GM19240 (cell line): ENCODE data around the gene HCN3.
"Not testable (repeated sequence)": the region's sequence is repeated elsewhere in the genome, so short reads cannot be mapped to it uniquely, and the experiment has no call there.

Experiments used
- DNase-seq: peaks from one replicate; pipeline ENCODE4 v3.0.0; 2011; ENCODE audit warnings: low spot score; ENCODE audit not compliant: insufficient read length

HCN3 gene

GRCh38 chr1:155277070-155277901 is at the start of gene HCN3:
Gene HCN3, plus strand, starts transcription at chr1:155277463. Its CDS starts 128 bp downstream, at chr1:155277591.
- peak; percentile 98 for DNase-seq

DNA sequence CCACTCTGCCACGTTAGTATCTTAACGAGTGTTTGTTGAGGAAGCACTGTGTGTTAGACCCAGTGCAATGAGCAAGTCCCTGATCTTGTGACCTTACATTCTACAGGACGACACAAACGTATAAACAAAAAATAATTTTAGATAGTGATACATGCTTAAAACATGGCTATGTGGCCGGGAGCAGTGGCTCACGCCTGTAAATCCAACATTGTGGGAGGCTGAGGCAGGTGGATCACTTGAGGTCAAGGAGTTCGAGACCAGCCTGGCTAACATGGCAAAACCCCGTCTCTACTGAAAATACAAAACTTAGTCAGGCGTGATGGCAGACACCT is 49.2 kb upstream of the HCN3 start:
- no peak for DNase-seq

DNA sequence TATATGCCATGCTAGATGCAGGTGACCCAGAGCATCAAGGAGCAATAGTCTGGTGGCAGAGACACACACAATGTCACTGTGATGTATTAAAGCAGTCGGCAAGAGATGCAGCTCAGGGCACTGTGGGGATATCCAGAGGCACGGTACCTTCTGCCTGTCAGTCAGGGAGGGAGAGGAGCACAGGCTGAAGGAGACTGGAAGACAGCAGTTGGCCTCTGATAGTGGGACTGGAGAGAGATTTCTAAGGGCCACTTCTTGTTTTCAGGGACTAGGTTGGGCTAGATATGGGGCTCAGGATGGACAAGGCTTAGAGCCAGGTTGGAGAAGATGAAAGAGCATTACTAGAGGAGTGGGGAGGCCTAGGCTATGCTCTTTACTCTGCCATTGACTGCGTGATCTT is 46.0 kb upstream of the HCN3 start:
- not testable (repeated sequence) for DNase-seq

- not testable (repeated sequence) for DNase-seq
These were observed 45.0 kb upstream of the HCN3 start for GRCh38 chr1:155232001-155232978.

DNA sequence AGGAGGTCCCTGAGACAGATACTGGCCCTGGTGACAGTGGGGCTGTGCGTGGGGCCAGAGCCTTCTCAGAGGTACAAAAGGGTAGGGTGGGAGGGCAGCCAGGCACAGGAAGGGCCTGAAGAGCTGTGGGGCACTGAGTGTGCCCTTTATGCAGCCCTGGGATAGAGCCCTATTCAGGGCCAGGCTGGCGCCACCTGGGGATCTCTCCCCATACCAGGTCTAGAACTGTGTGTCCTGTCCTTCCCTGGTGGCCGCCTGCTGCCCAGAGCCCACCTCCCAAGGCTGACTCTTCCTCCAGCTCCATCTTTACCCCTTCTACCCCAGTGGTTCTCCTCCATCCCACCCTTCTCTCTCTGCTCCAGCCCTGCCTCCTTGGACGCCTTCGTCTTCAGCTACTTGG is 43.8 kb upstream of the HCN3 start:
- not testable (repeated sequence) for DNase-seq

GRCh38 chr1:155235375-155235774 is 41.9 kb upstream of the HCN3 start:
- DNase-seq: not testable (repeated sequence)

- no peak for DNase-seq
These were observed 40.8 kb upstream of the HCN3 start for GRCh38 chr1:155236451-155236850.

DNA sequence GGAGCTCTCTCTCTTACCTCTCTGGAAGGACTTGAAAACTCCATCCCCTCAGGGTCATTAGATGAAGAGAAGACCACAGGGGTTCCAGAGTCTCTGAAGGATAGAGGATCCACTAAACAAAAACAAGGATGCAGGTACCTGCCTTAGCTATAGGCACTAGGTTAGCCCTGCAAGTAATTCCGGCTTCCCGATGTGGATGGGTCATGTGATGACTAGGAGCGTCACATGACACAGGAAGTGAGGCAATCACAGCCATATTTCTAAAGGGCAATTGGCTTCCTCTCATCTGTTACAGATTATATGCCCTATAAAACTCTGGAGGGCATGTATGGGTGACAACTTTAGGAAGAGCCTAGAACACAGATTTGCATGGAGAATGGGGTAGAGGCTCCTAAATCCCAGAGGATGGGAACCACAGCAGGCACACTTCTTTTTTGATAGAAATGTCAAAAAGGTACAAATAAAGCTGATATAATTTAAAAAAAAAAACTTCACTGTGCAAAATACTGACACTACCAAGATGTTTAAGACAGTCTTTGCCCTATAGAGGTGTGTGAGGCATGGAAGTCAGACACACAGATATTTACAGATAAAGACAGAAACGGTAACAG is 36.1 kb upstream of the HCN3 start:
- DNase-seq: no peak

GRCh38 chr1:155241841-155242264 is 35.4 kb upstream of the HCN3 start:
- no peak for DNase-seq

- no peak for DNase-seq
These were observed 34.4 kb upstream of the HCN3 start for GRCh38 chr1:155242805-155243358.

GRCh38 chr1:155244368-155245162 is 32.7 kb upstream of the HCN3 start:
- peak; percentile 91 for DNase-seq

DNA sequence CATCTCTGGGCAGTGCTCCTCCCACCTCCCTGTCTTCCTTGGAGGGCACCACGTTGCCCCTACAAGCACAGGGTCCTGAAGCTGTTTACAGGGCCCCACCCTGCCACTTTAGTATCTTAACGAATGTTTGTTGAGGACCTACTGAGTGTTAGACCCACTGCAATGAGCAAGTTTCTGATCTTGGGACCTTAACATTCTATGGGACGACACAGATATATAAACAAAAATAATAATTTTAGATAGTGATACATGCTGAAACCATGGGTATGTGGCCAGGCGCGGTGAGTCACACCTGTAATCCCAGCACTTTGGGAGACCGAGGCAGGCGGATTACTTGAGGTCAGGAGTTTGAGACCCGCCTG is 32.1 kb upstream of the HCN3 start:
- DNase-seq: no peak

GRCh38 chr1:155246796-155247195 is 30.5 kb upstream of the HCN3 start:
- not testable (repeated sequence) for DNase-seq

DNA sequence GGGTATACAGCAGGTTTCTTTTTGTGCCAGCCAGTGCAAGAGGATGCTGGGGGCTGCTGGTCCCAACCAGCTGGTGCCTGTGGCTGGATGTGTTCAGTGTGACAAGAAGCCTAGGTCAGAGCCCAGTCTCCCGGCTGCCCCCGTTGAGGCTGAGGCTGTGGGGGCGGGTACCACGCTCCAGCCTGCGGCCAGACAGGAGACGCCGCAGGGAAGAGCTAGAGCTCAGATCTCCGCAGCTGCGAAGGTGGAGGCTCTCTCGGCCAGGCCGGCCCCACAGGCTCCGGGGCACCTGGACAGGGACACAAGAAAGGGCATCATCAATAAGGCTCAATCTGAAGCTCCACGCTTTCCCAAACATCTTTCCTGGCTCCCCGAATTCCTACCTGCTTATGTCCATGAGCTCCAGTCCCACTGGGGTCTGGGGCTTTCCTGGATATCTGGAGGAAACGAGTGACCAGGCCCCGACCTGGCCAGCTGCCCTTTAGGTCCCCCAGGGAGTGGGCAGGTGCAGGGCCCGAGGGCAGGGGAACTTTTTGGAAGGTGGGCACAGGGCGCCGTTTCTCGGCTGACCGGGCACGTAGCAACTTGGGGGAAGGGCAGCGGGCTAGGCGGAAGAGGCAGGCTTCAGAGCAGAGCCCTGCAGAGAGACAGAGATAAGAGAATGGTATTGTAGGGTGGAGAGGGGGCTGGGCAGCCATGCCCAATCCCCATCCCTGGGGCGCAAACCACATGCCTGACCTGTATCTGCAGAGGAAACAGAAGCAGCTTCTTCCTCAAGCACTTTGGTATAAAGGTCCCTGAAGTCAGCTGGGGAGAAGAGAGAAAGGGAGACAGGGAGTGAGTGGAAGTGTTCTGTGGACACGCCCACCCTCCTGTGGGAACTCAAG is 29.4 kb upstream of the HCN3 start:
- no peak for DNase-seq

DNA sequence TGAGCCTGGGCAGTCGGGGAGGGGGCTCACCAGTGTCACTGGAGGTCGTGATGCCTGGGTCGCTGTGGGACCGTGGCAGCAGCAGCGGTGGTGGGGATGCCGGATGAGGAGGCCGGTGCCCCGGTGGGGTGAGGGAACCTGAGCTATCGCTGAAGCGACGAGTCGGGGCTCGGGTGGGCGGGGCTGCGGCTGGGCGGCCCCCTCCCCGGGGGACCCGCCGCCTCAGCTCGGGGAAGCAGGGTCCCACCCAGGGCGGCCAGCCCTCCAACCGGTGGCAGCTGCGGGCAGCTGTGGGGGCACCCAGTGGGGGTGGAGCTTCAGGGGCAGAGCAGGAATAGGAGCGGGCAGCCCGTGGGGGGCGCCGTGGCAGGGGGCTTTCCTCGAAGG is 27.0 kb upstream of the HCN3 start:
- no peak for DNase-seq

DNA sequence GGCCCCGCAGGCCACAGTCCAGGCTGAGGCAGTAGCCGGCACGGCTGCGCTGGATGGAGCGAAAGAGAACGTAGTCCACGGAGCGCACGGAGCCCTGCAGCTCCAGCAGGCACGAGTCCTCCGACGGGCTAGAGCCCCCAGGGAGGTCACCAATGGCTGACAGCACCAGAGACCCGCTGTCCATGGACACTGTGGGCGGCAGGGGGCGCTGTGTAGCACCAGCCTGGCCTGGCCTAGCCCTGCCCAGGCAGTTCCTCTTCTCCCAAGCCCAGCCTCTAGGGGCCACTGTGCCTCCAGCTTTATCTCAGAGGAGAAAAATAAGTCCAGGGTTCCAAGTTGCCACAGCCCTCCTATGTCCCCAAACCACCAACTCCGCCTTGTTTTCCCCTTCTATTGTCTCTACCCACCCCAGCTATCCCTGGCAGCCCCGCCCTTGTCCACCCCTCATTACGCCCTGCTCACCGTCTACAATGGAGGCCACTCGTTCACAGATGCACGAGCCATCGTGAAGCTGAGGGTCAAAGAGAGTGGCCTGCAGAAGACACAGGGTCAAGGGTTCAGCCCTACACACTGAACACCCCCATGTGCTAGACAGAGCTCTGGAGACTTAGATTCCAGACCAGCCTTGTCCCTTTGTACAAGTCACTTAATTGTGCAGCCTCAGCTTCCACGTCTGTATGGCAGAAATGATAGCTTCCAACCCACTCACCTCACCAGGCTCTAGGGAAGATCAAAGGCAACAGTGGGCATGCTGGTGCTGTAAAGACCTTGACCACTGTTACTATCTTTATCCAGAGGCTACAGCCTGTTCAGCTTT is 26.4 kb upstream of the HCN3 start:
- DNase-seq: peak; percentile 98

DNA sequence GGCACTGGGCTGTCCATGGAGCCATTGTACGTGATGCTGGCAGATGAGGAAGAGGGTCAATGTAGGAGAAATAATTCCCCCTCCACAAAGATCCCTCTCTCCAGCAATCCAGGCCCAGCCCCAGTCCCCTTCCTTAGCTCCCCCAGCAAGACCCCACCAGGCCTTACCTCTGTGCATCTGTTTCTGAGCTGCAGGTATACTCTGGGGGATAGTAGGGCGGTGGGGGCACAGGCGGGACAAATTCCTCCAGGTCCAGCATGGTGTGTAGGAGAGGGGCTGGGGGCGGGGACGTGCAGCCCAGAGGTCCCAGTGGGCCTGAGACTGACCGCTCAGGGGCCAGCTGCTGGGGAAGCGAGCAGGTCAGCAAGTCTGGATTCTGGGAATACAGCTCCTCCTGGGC is 25.7 kb upstream of the HCN3 start:
- no peak for DNase-seq

GRCh38 chr1:155253208-155253607 is 24.1 kb upstream of the HCN3 start:
- no peak for DNase-seq

DNA sequence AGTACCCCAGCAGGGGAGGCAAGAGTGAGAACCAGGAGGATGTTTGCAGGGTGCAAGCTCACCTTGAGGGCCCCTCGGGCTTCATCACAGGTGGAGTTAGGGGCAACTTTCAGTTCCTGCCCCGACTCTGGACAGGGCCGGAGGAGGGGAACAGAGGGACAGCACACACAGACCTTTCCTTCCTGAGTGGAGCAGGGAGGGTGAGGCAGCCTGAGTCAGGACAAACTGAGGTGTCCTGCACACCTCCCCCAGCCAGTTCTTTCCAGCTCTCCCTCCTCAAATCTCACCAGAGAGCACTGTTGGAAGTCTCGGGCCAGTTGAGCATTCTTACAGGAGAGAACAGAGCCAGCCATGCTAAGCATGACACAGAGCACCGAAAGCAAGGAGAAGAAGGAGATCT is 23.5 kb upstream of the HCN3 start:
- no peak for DNase-seq
